Left hindlimb (tissue), 1 donor: ENCODE data around the gene TCEAL2.
A peak's percentile ranks its signal among the peaks of the same experiment; 100 is the strongest.
"Not testable (repeated sequence)": the region's sequence is repeated elsewhere in the genome, so short reads cannot be mapped to it uniquely, and the experiment has no call there.

Source experiments
- DNase-seq: peaks from one replicate; pipeline ENCODE4 v3.0.0-alpha.2; 2018

The TCEAL2 gene

GRCh38 chrX:102125436-102125835, at the start of gene TCEAL2:
TSS of gene TCEAL2 (plus strand) at chrX:102125679. CDS start at chrX:102126831, 1,152 bp downstream.
- not testable (repeated sequence) for DNase-seq

- no peak for DNase-seq
These were observed 48.1 kb upstream of the TCEAL2 start for GRCh38 chrX:102077426-102077825.

- DNase-seq, result no peak
These were observed 39.8 kb upstream of the TCEAL2 start for GRCh38 chrX:102085706-102086105.

GRCh38 chrX:102113367-102113766, 12.1 kb upstream of the TCEAL2 start:
- DNase-seq, result no peak

GRCh38 chrX:102115748-102116147, 9.7 kb upstream of the TCEAL2 start:
- no peak for DNase-seq

- not testable (repeated sequence) for DNase-seq
These were observed 465 bp upstream of the TCEAL2 start for GRCh38 chrX:102125014-102125413.

- not testable (repeated sequence) for DNase-seq
These were observed 770 bp downstream of the TCEAL2 start for GRCh38 chrX:102126080-102126818.

GRCh38 chrX:102126863-102127262, 1.4 kb downstream of the TCEAL2 start:
- no peak for DNase-seq

GRCh38 chrX:102129473-102129872, 4.0 kb downstream of the TCEAL2 start:
- DNase-seq, result no peak

- no peak for DNase-seq
These were observed 12.6 kb downstream of the TCEAL2 start for GRCh38 chrX:102138064-102138463.

- not testable (repeated sequence) for DNase-seq
These were observed 15.4 kb downstream of the TCEAL2 start for GRCh38 chrX:102140876-102141275.

GRCh38 chrX:102141631-102142030, 16.2 kb downstream of the TCEAL2 start:
- DNase-seq, result not testable (repeated sequence)

- not testable (repeated sequence) for DNase-seq
These were observed 16.8 kb downstream of the TCEAL2 start, which contains the start of gene TCEAL6 for GRCh38 chrX:102142274-102142673. TSS of gene TCEAL6 (minus strand) at chrX:102142481.

- no peak for DNase-seq
These were observed 28.9 kb downstream of the TCEAL2 start for GRCh38 chrX:102154218-102154860.

GRCh38 chrX:102154900-102155805, 29.7 kb downstream of the TCEAL2 start:
- no peak for DNase-seq

- peak; percentile 57 for DNase-seq
These were observed 30.3 kb downstream of the TCEAL2 start, which contains the start of gene BEX5 for GRCh38 chrX:102155806-102156179. TSS of gene BEX5 (minus strand) at chrX:102155977. CDS start at chrX:102154265, 1,712 bp downstream.
